GM12878 (cell line): ENCODE results near the gene CD2AP.

Source experiments
- CBX3 ChIP-seq: fragments of 200-600 bp; sonication (generic); IDR thresholded peaks from 2 replicates; pipeline ENCODE4 v1.6.1; 2016; ENCODE audit warnings: low read depth, borderline replicate concordance
- CHD2 ChIP-seq: IDR thresholded peaks from 2 replicates; pipeline ENCODE4 v1.6.1; 2011; ENCODE audit warnings: low read depth, low read length, improper control_type of control experiment, borderline replicate concordance
- CREM ChIP-seq: IDR thresholded peaks from 2 replicates; pipeline ENCODE4 v1.6.1; 2014; ENCODE audit warnings: antibody characterized with exemption, low read depth
- POLR2AphosphoS5 ChIP-seq: IDR thresholded peaks from 2 replicates; pipeline ENCODE4 v1.6.1; 2011; ENCODE audit warnings: mild to moderate bottlenecking, low read length, inconsistent platforms
- RCOR1 ChIP-seq: conservative IDR thresholded peaks from 2 replicates; pipeline ENCODE4 v1.6.1; 2012; ENCODE audit warnings: low read depth, low read length, improper control_type of control experiment
- TF ChIP-seq, protein P1 (sequence below): IDR thresholded peaks from 2 replicates; pipeline ENCODE4 v1.6.1; 2012; ENCODE audit warnings: low read depth, low read length, improper control_type of control experiment
- TF ChIP-seq, protein P2 (sequence below), 3 experiments: IDR thresholded peaks in 2 of 3; conservative IDR thresholded peaks in 1 of 3; 2 replicates each; pipeline ENCODE4 v1.5.1; 2011; ENCODE audit warnings: low read depth in 3 of 3, low read length in 3 of 3, mild to moderate bottlenecking in 3 of 3, control low read depth in 2 of 3, moderate library complexity in 2 of 3, inconsistent platforms in 1 of 3, mixed read lengths in 1 of 3; ENCODE audit not compliant: control insufficient read depth in 2 of 3, insufficient read depth in 1 of 3; ENCODE audit errors: extremely low read depth in 1 of 3

DNA sequence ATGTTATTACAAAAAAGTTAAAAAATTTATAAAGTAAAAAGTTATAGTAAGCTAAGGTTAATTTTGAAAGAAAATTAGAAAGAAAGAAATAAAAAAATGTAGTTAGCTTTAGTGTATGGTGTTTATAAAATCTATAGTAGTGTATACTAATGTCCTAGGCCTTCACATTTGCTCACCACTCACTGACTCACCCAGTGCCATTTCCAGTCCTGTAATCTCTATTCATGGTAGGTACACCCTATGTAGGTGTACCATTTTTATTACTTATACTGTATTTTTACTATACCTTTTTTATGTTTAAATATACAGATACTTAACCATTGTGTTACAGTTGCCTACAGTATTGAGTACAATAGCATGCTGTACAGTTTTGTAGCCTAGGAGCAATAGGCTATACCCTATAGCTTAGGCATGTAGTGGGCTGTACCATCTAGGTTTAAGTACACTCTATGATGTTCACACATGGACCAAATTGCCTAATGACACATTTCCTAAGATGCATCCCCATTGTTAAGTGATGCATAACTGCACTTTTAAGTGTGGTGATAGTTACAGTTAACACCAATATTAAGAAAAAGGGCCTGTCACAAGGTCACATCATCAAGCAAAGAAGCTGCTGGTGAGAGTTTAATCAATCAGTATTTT, 8.0 kb downstream of the CD2AP start:
- TF ChIP-seq CHD2 (no peak), CBX3 (no peak), POLR2AphosphoS5 (no peak), RCOR1 (no peak), CREM (no peak)
- TF ChIP-seq, protein P1, sequence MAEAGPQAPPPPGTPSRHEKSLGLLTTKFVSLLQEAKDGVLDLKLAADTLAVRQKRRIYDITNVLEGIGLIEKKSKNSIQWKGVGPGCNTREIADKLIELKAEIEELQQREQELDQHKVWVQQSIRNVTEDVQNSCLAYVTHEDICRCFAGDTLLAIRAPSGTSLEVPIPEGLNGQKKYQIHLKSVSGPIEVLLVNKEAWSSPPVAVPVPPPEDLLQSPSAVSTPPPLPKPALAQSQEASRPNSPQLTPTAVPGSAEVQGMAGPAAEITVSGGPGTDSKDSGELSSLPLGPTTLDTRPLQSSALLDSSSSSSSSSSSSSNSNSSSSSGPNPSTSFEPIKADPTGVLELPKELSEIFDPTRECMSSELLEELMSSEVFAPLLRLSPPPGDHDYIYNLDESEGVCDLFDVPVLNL = no peak
- TF ChIP-seq, protein P2, sequence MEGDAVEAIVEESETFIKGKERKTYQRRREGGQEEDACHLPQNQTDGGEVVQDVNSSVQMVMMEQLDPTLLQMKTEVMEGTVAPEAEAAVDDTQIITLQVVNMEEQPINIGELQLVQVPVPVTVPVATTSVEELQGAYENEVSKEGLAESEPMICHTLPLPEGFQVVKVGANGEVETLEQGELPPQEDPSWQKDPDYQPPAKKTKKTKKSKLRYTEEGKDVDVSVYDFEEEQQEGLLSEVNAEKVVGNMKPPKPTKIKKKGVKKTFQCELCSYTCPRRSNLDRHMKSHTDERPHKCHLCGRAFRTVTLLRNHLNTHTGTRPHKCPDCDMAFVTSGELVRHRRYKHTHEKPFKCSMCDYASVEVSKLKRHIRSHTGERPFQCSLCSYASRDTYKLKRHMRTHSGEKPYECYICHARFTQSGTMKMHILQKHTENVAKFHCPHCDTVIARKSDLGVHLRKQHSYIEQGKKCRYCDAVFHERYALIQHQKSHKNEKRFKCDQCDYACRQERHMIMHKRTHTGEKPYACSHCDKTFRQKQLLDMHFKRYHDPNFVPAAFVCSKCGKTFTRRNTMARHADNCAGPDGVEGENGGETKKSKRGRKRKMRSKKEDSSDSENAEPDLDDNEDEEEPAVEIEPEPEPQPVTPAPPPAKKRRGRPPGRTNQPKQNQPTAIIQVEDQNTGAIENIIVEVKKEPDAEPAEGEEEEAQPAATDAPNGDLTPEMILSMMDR (IDR thresholded peaks at IDR 0.05 in 2 of 3, conservative IDR thresholded peaks at IDR 0.05 in 1 of 3; ENCODE audit: control insufficient read depth in 2 of 3, extremely low read depth in 1 of 3, insufficient read depth in 1 of 3, low read depth in 3 of 3, low read length in 3 of 3) = no peak
